Fibroblast of lung (primary cell): ENCODE results near the gene PDE2A. TPM values are rescaled to one million over a fixed set of nuclear protein-coding genes. Genes with fewer than 3 reads are reported as not detected.
"Not testable (repeated sequence)": the region's sequence is repeated elsewhere in the genome, so short reads cannot be mapped to it uniquely, and the experiment has no call there.

Source experiments
- DNase-seq, 2 donors: peaks; one replicate each; pipeline versions ENCODE4 v3.0.0 to v3.0.0-alpha.2; 2010; ENCODE audit warnings: low read depth in 2 of 2
- H2AFZ ChIP-seq: 2 replicates; pipeline ENCODE4 v1.5.1; 2012; ENCODE audit warnings: low read length, control low read depth, inconsistent platforms
- H3K27ac ChIP-seq: 2 replicates; pipeline ENCODE4 v1.5.1; 2011; ENCODE audit warnings: low read length, control low read depth; ENCODE audit not compliant: insufficient read depth
- H3K27me3 ChIP-seq: 2 replicates; pipeline ENCODE4 v1.5.1; 2011; ENCODE audit warnings: mild to moderate bottlenecking, low read length; ENCODE audit not compliant: control insufficient read depth, insufficient read depth
- H3K36me3 ChIP-seq: 2 replicates; pipeline ENCODE4 v1.5.1; 2011; ENCODE audit warnings: low read length; ENCODE audit not compliant: control insufficient read depth, insufficient read depth
- H3K4me1 ChIP-seq: 2 replicates; pipeline ENCODE4 v1.5.1; 2011; ENCODE audit warnings: low read length; ENCODE audit not compliant: control insufficient read depth, insufficient read depth; ENCODE audit errors: extremely low read depth
- H3K4me2 ChIP-seq: 2 replicates; pipeline ENCODE4 v1.5.1; 2011; ENCODE audit warnings: low read length, control low read depth; ENCODE audit not compliant: insufficient read depth; ENCODE audit errors: extremely low read depth
- H3K4me3 ChIP-seq, 4 experiments: fragments of 200-600 bp in 1 of 4; sonication (generic) in 1 of 4; replicated peaks in 1 of 4; 2 replicates each; pipeline ENCODE4 v1.5.1; 2011 to 2016; ENCODE audit warnings: low read length in 4 of 4, low read depth in 3 of 4, mild to moderate bottlenecking in 3 of 4, control low read depth in 2 of 4, inconsistent platforms in 1 of 4, mixed read lengths in 1 of 4; ENCODE audit not compliant: insufficient read depth in 1 of 4; ENCODE audit errors: control extremely low read depth in 1 of 4
- H3K79me2 ChIP-seq: 2 replicates; pipeline ENCODE4 v1.5.1; 2012; ENCODE audit warnings: mild to moderate bottlenecking, low read length, inconsistent platforms; ENCODE audit not compliant: control insufficient read depth, insufficient read depth
- H3K9ac ChIP-seq: 2 replicates; pipeline ENCODE4 v1.5.1; 2011; ENCODE audit warnings: mild to moderate bottlenecking, low read length, control low read depth; ENCODE audit not compliant: insufficient read depth
- H3K9me3 ChIP-seq: 2 replicates; pipeline ENCODE4 v1.5.1; 2012; ENCODE audit warnings: low read depth, low read length; ENCODE audit not compliant: control insufficient read depth, insufficient read depth
- H4K20me1 ChIP-seq: 2 replicates; pipeline ENCODE4 v1.5.1; 2011; ENCODE audit warnings: low read length; ENCODE audit not compliant: control insufficient read depth, insufficient read depth; ENCODE audit errors: extremely low read depth
- EZH2 ChIP-seq: IDR thresholded peaks from 2 replicates; pipeline ENCODE4 v1.5.1; 2012; ENCODE audit warnings: low read length, control low read depth, mild to moderate bottlenecking; ENCODE audit errors: missing control alignments
- polyA plus RNA-seq, 2 donors: library from polyadenylated mRNA; depleted of rRNA in 1 of 2; stranded (reverse) in 1 of 2; unstranded in 1 of 2; fragments of >200 nt; gene quantifications; 2 replicates each; pipeline ENCODE4 v1.2.1, GENCODE V29; 2011 to 2012; ENCODE audit warnings: missing spikeins in 1 of 2
- total RNA-seq: library from RNA; depleted of rRNA; stranded (reverse); fragments of >200 nt; gene quantifications from 2 replicates; pipeline ENCODE4 v1.2.1, GENCODE V29; 2014
- TF ChIP-seq, protein P1 (sequence below), 2 donors: IDR thresholded peaks in 1 of 2; conservative IDR thresholded peaks in 1 of 2; 1 replicate in 1 of 2; 2 replicates in 1 of 2; pipeline ENCODE4 v1.5.1; 2011 to 2012; ENCODE audit warnings: low read length in 2 of 2, control low read depth in 1 of 2, inconsistent platforms in 1 of 2, low read depth in 1 of 2, mild to moderate bottlenecking in 1 of 2

The PDE2A gene
- total and polyA plus RNA-seq, 2 donors (not counting 1 experiment from before 2014, with no cell fraction given), result 0.50 to 2.6 TPM

GRCh38 chr11:72573072-72573854 lies 101.0 kb downstream of the PDE2A start:
- H3K9ac ChIP-seq, result no peak overlapping the region
- peak; percentile 25 to 28 for DNase-seq
- no peaks in the 10 kb centered on the region for H3K36me3 ChIP-seq
- H3K4me1 ChIP-seq, result peaks cover 2% of the 10 kb centered on the region
- H4K20me1 ChIP-seq, result no peaks in the 10 kb centered on the region
- H3K27ac ChIP-seq, result no peak overlapping the region
- H3K9me3 ChIP-seq, result no peaks in the 10 kb centered on the region
- TF ChIP-seq EZH2, result no peak
- TF ChIP-seq, protein P1, sequence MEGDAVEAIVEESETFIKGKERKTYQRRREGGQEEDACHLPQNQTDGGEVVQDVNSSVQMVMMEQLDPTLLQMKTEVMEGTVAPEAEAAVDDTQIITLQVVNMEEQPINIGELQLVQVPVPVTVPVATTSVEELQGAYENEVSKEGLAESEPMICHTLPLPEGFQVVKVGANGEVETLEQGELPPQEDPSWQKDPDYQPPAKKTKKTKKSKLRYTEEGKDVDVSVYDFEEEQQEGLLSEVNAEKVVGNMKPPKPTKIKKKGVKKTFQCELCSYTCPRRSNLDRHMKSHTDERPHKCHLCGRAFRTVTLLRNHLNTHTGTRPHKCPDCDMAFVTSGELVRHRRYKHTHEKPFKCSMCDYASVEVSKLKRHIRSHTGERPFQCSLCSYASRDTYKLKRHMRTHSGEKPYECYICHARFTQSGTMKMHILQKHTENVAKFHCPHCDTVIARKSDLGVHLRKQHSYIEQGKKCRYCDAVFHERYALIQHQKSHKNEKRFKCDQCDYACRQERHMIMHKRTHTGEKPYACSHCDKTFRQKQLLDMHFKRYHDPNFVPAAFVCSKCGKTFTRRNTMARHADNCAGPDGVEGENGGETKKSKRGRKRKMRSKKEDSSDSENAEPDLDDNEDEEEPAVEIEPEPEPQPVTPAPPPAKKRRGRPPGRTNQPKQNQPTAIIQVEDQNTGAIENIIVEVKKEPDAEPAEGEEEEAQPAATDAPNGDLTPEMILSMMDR (conservative IDR thresholded peaks at IDR 0.05 in 1 of 2, IDR thresholded peaks at IDR 0.05 in 1 of 2; ENCODE audit: low read depth in 1 of 2, low read length in 2 of 2), result peak; percentile 55 to 64
- H3K79me2 ChIP-seq, result no peaks in the 10 kb centered on the region
- H2AFZ ChIP-seq, result no peak overlapping the region
- H3K4me2 ChIP-seq, result no peak overlapping the region
- no peaks in the 10 kb centered on the region for H3K27me3 ChIP-seq
- no peak overlapping the region for H3K4me3 ChIP-seq

DNA sequence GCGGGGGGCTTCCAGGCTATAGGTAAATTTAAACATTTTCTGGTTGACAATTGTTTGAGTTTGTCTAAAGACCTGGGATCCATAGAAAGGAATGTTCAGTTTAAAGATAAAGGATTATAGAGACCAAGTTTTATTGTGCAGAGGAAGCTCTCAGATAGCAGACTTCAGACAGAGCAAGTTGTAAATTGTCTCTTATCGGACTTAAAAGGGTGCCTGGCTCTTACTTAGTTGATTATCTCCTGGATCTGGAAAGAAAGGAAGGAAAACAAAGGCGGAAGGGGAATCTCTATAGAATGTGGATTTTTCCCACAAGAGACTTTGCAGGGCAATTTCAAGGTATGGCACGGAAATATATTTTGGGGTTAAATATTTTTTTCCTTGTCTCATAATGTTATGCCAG lies 101.7 kb downstream of the PDE2A start:
- not testable (repeated sequence) for H3K79me2 ChIP-seq, H2AFZ ChIP-seq, H4K20me1 ChIP-seq, DNase-seq, H3K9ac ChIP-seq, H3K27me3 ChIP-seq, H3K4me1 ChIP-seq, H3K4me2 ChIP-seq, H3K36me3 ChIP-seq, H3K9me3 ChIP-seq, H3K4me3 ChIP-seq, H3K27ac ChIP-seq

DNA sequence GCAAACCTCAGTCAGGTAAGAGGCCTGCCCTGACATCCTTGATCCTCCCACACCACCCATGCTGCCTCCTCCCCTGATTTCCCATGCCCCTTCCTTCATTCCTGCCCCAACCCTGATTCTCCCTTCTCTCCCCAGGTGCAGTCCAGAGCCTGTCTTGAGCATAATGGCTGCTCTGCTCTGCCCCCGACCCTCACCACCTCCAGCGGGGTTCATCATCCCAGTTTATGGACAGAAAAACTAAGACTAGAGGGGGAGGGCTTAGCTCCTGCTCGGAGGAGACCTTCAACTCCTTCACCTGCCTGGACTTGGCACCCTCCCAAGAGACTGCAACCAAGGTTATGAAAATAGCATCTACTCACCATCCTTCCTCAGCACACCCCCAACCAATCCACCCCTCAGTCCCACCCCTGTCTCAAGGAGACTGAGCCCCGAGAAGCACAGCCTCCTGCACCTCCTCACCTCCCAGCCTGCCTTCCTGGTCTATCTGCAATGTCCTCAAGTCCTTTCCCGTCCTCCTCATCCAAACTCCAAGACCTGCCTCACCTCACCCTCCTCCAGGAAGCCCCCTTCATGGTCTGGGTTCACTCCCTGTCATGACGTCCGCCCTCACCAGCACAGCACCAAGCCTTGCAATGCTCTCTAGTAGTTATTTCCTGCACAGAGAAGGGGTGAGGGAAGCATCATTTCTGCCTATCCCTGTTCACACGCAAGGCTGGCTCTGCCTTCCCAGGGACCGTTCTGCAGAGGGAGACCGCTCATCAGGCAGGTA lies 103.1 kb downstream of the PDE2A start:
- Histone ChIP-seq H3K79me2 (no peaks in the 10 kb centered on the region), H2AFZ (no peak overlapping the region), H3K4me2 (no peak overlapping the region), H3K9ac (no peak overlapping the region), H3K36me3 (no peaks in the 10 kb centered on the region), H3K27ac (no peak overlapping the region), H3K4me1 (peaks cover 2% of the 10 kb centered on the region), H3K27me3 (no peaks in the 10 kb centered on the region), H4K20me1 (no peaks in the 10 kb centered on the region), H3K4me3 (no peak overlapping the region), H3K9me3 (no peaks in the 10 kb centered on the region)
- TF ChIP-seq, protein P1 (conservative IDR thresholded peaks at IDR 0.05 in 1 of 2, IDR thresholded peaks at IDR 0.05 in 1 of 2; ENCODE audit: low read depth in 1 of 2, low read length in 2 of 2), result no peak
- no peak for TF ChIP-seq EZH2
- no peak for DNase-seq
